ENCODE data around the gene RBM3. TPM values are rescaled to one million over a fixed set of nuclear protein-coding genes. Genes with fewer than 3 reads are reported as not detected.

The RBM3 gene
- total and polyA plus RNA-seq, 10 of the 15 experiments (the other 5 are each of a cell fraction or from before 2014, with no cell fraction given) = 170 to 467 (median 259) TPM

DNA sequence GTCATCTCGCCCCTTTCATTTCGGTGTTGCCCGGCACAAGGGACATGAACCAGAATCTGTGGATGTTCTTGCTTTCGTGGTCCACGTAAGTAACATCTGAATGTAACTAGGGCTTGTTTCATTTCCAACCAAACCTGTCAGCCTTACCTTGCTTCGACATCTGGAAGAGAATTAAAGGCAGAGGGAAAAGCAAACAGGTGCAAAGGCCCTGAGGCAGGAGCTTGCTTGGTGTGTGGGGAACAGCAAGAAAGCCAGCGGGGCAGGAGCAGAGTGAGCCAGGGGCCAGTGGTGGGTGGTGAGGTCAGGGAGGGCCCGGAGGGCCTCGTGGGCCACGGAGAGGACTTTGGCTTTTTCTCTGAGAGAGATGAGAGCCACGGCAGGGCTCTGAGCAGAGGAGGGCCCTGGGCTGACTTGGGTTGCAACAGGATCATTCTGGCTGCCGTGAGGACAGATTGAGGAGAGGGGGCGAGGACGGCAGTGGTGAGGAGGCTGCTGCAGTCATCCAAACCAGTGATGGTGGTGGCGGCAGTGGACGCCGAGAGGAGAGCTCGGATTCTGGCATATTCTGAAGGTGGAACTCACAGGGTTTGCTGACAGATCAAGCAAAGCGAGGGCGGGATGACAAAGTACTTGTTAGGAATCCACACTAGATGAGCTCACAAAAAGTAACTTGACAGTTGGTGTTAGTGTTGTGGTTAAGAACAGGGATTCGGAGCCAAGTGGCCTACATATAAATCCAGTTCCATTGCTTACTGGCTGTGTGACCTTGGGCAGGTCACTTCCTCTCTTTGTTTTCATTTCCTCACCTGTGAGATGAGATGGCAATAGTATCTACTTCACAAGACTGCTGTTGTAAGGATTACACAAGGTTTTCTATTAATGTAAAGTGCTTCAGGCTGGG, 16.2 kb downstream of the RBM3 start:
- TF ChIP-seq SUPT20H (IDR thresholded peaks at IDR 0.05; ENCODE audit: borderline replicate concordance, control insufficient read depth, low read depth, low read length) (no peak), ATF7 (IDR thresholded peaks at IDR 0.05; ENCODE audit: low read depth) (no peak), SPI1 (IDR thresholded peaks at IDR 0.05; ENCODE audit: borderline replicate concordance, insufficient read depth, low read depth, low read length) (peak; percentile 24; the same call in 1 of the 2 replicates)
- TF ChIP-seq, protein P1, sequence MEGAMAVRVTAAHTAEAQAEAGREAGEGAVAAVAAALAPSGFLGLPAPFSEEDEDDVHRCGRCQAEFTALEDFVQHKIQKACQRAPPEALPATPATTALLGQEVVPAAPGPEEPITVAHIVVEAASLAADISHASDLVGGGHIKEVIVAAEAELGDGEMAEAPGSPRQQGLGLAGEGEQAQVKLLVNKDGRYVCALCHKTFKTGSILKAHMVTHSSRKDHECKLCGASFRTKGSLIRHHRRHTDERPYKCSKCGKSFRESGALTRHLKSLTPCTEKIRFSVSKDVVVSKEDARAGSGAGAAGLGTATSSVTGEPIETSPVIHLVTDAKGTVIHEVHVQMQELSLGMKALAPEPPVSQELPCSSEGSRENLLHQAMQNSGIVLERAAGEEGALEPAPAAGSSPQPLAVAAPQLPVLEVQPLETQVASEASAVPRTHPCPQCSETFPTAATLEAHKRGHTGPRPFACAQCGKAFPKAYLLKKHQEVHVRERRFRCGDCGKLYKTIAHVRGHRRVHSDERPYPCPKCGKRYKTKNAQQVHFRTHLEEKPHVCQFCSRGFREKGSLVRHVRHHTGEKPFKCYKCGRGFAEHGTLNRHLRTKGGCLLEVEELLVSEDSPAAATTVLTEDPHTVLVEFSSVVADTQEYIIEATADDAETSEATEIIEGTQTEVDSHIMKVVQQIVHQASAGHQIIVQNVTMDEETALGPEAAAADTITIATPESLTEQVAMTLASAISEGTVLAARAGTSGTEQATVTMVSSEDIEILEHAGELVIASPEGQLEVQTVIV (IDR thresholded peaks at IDR 0.05; ENCODE audit: borderline replicate concordance, partially characterized antibody) = no peak
- CTCF ChIA-PET = no interaction called here
- no peak for ATAC-seq
- Histone ChIP-seq H3K9me3 (replicated peaks; ENCODE audit: control insufficient read depth, insufficient read depth, low read length) (no peaks in the 10 kb centered on the region), H3K27me3 (replicated peaks in 1 of 2; ENCODE audit: control insufficient read depth in 2 of 2, insufficient read depth in 2 of 2, low read length in 1 of 2) (no peaks in the 10 kb centered on the region), H3K9ac (ENCODE audit: control insufficient read depth, insufficient read depth, low read length) (no peak overlapping the region), H3K4me2 (ENCODE audit: control insufficient read depth, insufficient read depth) (no peak overlapping the region), H3K4me3 (no peak overlapping the region), H2AFZ (ENCODE audit: control insufficient read depth, low read depth, low read length) (no peak overlapping the region), H3K27ac (ENCODE audit: control insufficient read depth, insufficient read depth) (no peak overlapping the region), H3K36me3 (ENCODE audit: control insufficient read depth in 2 of 2, insufficient read depth in 2 of 2, low read length in 1 of 2) (no peaks in the 10 kb centered on the region), H4K20me1 (ENCODE audit: control insufficient read depth, insufficient read depth) (no peaks in the 10 kb centered on the region), H3K4me1 (ENCODE audit: control insufficient read depth, insufficient read depth, low read length) (no peaks in the 10 kb centered on the region), H3K79me2 (ENCODE audit: control insufficient read depth, insufficient read depth, low read length) (no peaks in the 10 kb centered on the region)
- SMC1A ChIA-PET (ENCODE audit: uncharacterized antibody, unreplicated experiment) = no interaction called here
- POLR2A ChIA-PET = interaction anchor here (0.6 to 1.2 kb wide), 3 partner anchors 22 to 542 kb away, joined by 3 to 6 read pairs (median 4); no protein-coding TSS in a partner anchor
- intact Hi-C loops (cut with micrococcal nuclease; ENCODE audit: unreplicated experiment) (no loop called here), in situ Hi-C loops (cut with MboI) (no loop called here)
- WGBS (ENCODE audit: insufficient coverage, insufficient replicate concordance, low lambda C conversion rate, missing lambda C conversion rate) = 70% methylated on average over 21 of the region's 21 CpGs
- no peak for FAIRE-seq
- DNase-seq (ENCODE audit: low read depth, low spot score) = no peak
- BruUV-seq (replicated peaks) = no TSS peak
- RAD21 ChIA-PET (ENCODE audit: unreplicated experiment) = no interaction called here
